B cell (primary cell): ENCODE measurements around the gene SLC13A4. TPM values are rescaled to one million over a fixed set of nuclear protein-coding genes. Genes with fewer than 3 reads are reported as not detected.

Source experiments
- ATAC-seq: fragments of 200-7000 bp; cut with Tn5 transposase; one replicate; pipeline ENCODE4 v1.10.0; 2021; ENCODE audit warnings: low read depth, mild to moderate bottlenecking, moderate number of reproducible peaks, moderate library complexity
- CTCF ChIA-PET: fragments of 350-600 bp; sonication (Branson Sonifier 250); formaldehyde crosslinking; loops from one replicate; lab custom pipeline; 2021; ENCODE audit warnings: antibody characterized with exemption, inconsistent platforms; lab: Charles Lee
- POLR2A ChIA-PET: fragments of 350-600 bp; sonication (Branson Sonifier 250); formaldehyde crosslinking; loops from one replicate; lab custom pipeline; 2021; ENCODE audit warnings: antibody characterized with exemption; lab: Charles Lee
- DNase-seq: peaks from one replicate; pipeline ENCODE4 v3.0.0; 2013
- H2AFZ ChIP-seq: 2 replicates; pipeline ENCODE4 v1.6.1; 2012; ENCODE audit warnings: mild to moderate bottlenecking, low read depth, low read length; ENCODE audit not compliant: insufficient read depth, poor library complexity, severe bottlenecking
- H3K27ac ChIP-seq, 2 donors: 1 replicate in 1 of 2; 2 replicates in 1 of 2; pipeline ENCODE4 v1.5.1; 2012 to 2013; ENCODE audit warnings: low read length in 2 of 2, mild to moderate bottlenecking in 2 of 2, moderate library complexity in 1 of 2
- H3K27me3 ChIP-seq, 4 experiments: fragments of 200-600 bp in 1 of 4; sonication (generic) in 1 of 4; replicated peaks in 1 of 4; 1 replicate in 2 of 4; 2 replicates in 2 of 4; pipeline versions ENCODE4 v1.6.1 to v1.7.0; 2013 to 2016; ENCODE audit warnings: low read length in 3 of 4, mild to moderate bottlenecking in 2 of 4, mixed read lengths in 1 of 4, moderate library complexity in 1 of 4; ENCODE audit not compliant: insufficient read depth in 4 of 4, control insufficient read depth in 3 of 4; ENCODE audit errors: control extremely low read depth in 1 of 4
- H3K36me3 ChIP-seq, 2 experiments: replicated peaks in 1 of 2; 1 replicate in 1 of 2; 2 replicates in 1 of 2; pipeline versions ENCODE4 v1.6.1 to v1.7.1; 2013; ENCODE audit warnings: low read length in 1 of 2; ENCODE audit not compliant: insufficient read depth in 2 of 2, control insufficient read depth in 1 of 2; ENCODE audit errors: control extremely low read depth in 1 of 2, extremely low read depth in 1 of 2
- H3K4me1 ChIP-seq, 2 donors: fragments of 200-600 bp in 1 of 2; sonication (generic) in 1 of 2; 1 replicate in 1 of 2; 2 replicates in 1 of 2; pipeline versions ENCODE4 v1.5.1 to v1.6.1; 2013 to 2017; ENCODE audit warnings: low read length in 2 of 2; ENCODE audit not compliant: control insufficient read depth in 2 of 2, insufficient read depth in 2 of 2
- H3K4me2 ChIP-seq: replicated peaks from 2 replicates; pipeline ENCODE3; 2012; ENCODE audit warnings: mild to moderate bottlenecking, low read depth, low read length; ENCODE audit not compliant: poor library complexity, severe bottlenecking
- H3K4me3 ChIP-seq, 5 experiments: fragments of 200-600 bp in 1 of 5; sonication (generic) in 1 of 5; 1 replicate in 3 of 5; 2 replicates in 2 of 5; pipeline versions ENCODE4 v1.5.1 to v1.7.0; 2011 to 2016; ENCODE audit warnings: low read length in 4 of 5, mild to moderate bottlenecking in 4 of 5, low read depth in 2 of 5, control low read depth in 1 of 5, moderate library complexity in 1 of 5; ENCODE audit not compliant: insufficient read depth in 1 of 5; ENCODE audit errors: control extremely low read depth in 1 of 5, extremely low read depth in 1 of 5
- H3K79me2 ChIP-seq: fragments of 200-600 bp; sonication (generic); one replicate; pipeline ENCODE4 v1.6.0; 2016; ENCODE audit warnings: low read length; ENCODE audit not compliant: control insufficient read depth, insufficient read depth
- H3K9ac ChIP-seq: fragments of 200-600 bp; sonication (generic); 2 replicates; pipeline ENCODE4 v1.6.1; 2017; ENCODE audit warnings: mild to moderate bottlenecking, low read length, moderate library complexity
- H3K9me3 ChIP-seq, 3 donors: one replicate each; pipeline versions ENCODE4 v1.6.1 to v1.7.1; 2013; ENCODE audit warnings: low read length in 2 of 3; ENCODE audit not compliant: control insufficient read depth in 2 of 3, insufficient read depth in 1 of 3; ENCODE audit errors: control extremely low read depth in 1 of 3
- H4K20me1 ChIP-seq: 2 replicates; pipeline ENCODE4 v1.6.0; 2012; ENCODE audit warnings: mild to moderate bottlenecking, low read length; ENCODE audit not compliant: insufficient read depth, control insufficient read depth, poor library complexity, severe bottlenecking
- H3K27ac Mint-ChIP-seq: one replicate; pipeline ENCODE4 v1.8.0; 2021; ENCODE audit warnings: mixed read lengths
- H3K27me3 Mint-ChIP-seq: one replicate; pipeline ENCODE4 v1.8.0; 2021; ENCODE audit warnings: mixed read lengths
- H3K4me1 Mint-ChIP-seq: one replicate; pipeline ENCODE4 v1.8.0; 2021; ENCODE audit warnings: mixed read lengths
- H3K4me3 Mint-ChIP-seq: one replicate; pipeline ENCODE4 v1.8.0; 2021; ENCODE audit warnings: mixed read lengths
- H3K9me3 Mint-ChIP-seq: one replicate; pipeline ENCODE4 v1.8.0; 2022; ENCODE audit warnings: mixed read lengths; ENCODE audit not compliant: insufficient read depth
- CTCF ChIP-seq: fragments of 200-600 bp; IDR thresholded peaks from one replicate; pipeline ENCODE4 v1.8.0; 2022; ENCODE audit warnings: antibody characterized with exemption, mild to moderate bottlenecking
- EZH2 ChIP-seq: IDR thresholded peaks from 2 replicates; pipeline ENCODE4 v1.6.1; 2012; ENCODE audit warnings: borderline replicate concordance, low read depth, mild to moderate bottlenecking, moderate library complexity, low read length; ENCODE audit not compliant: insufficient read depth, poor library complexity, severe bottlenecking
- WGBS: methylation state at CpG from one replicate; pipeline ENCODE4 v1.1.5; 2013; ENCODE audit warnings: missing lambda C conversion rate; ENCODE audit not compliant: insufficient coverage; 5-methylcytosine and 5-hydroxymethylcytosine counted together
- intact Hi-C: fragments of 100-400 bp; cut with micrococcal nuclease; formaldehyde crosslinking; loops from one replicate; pipeline ENCODE4 v1.10.0; 2022
- polyA plus RNA-seq: library from polyadenylated mRNA; depleted of rRNA; stranded (reverse); fragments of >200 nt; gene quantifications from 2 replicates; pipeline ENCODE4 v1.2.3, GENCODE V29; 2012
- total RNA-seq, 2 donors: library from RNA; stranded (reverse); fragments of 120-200 nt in 1 of 2; gene quantifications; 1 replicate in 1 of 2; 2 replicates in 1 of 2; pipeline versions ENCODE4 v1.2.3 to v1.2.4, GENCODE V29; 2013 to 2022

Gene SLC13A4
- total and polyA plus RNA-seq, 2 donors (not counting 1 experiment from before 2014, with no cell fraction given) = not detected

GRCh38 chr7:135763261-135763660 is 35.3 kb upstream of the SLC13A4 start:
- Histone ChIP-seq H3K4me3 (no peak overlapping the region), H3K4me2 (no peak overlapping the region), H3K9me3 (no peaks in the 10 kb centered on the region), H3K9ac (no peak overlapping the region), H3K27ac (no peak overlapping the region), H3K4me1 (no peaks in the 10 kb centered on the region), H3K27me3 (peaks cover 0 to 13% (median 1%) of the 10 kb centered on the region in 4 experiments), H3K79me2 (no peaks in the 10 kb centered on the region), H3K36me3 (no peaks in the 10 kb centered on the region), H2AFZ (no peak overlapping the region), H4K20me1 (no peaks in the 10 kb centered on the region)
- no peaks in the 10 kb centered on the region for H3K4me1 Mint-ChIP-seq
- ChIA-PET POLR2A (no interaction called here), CTCF (no interaction called here)
- H3K27ac Mint-ChIP-seq = no peak overlapping the region
- intact Hi-C loops = no loop called here
- H3K4me3 Mint-ChIP-seq = no peak overlapping the region
- no peaks in the 10 kb centered on the region for H3K9me3 Mint-ChIP-seq
- no CpG with 5 or more reads among the region's 2 CpGs for WGBS
- no peak for DNase-seq
- TF ChIP-seq EZH2 = no peak
- TF ChIP-seq CTCF = no peak
- peaks cover 43% of the 10 kb centered on the region for H3K27me3 Mint-ChIP-seq
- ATAC-seq = no peak

- no peaks in the 10 kb centered on the region for H3K4me1 ChIP-seq
- no peak for ATAC-seq
- H3K4me2 ChIP-seq = no peak overlapping the region
- H3K27me3 ChIP-seq = peaks cover 0 to 11% (median under 1%) of the 10 kb centered on the region in 4 experiments
- H3K36me3 ChIP-seq = no peaks in the 10 kb centered on the region
- peaks cover 0 to 4% (median 0%) of the 10 kb centered on the region in 3 donors for H3K9me3 ChIP-seq
- DNase-seq = no peak
- 82% methylated on average over 5 of the region's 10 CpGs for WGBS
- ChIA-PET CTCF (no interaction called here), POLR2A (no interaction called here)
- no peak for TF ChIP-seq CTCF
- no peak for TF ChIP-seq EZH2
- no peaks in the 10 kb centered on the region for H4K20me1 ChIP-seq
- peaks cover 40% of the 10 kb centered on the region for H3K27me3 Mint-ChIP-seq
- H3K79me2 ChIP-seq = no peaks in the 10 kb centered on the region
- no peak overlapping the region for H3K4me3 ChIP-seq
- H3K9me3 Mint-ChIP-seq = peaks cover 6% of the 10 kb centered on the region
- no peaks in the 10 kb centered on the region for H3K4me1 Mint-ChIP-seq
- no peak overlapping the region for H3K4me3 Mint-ChIP-seq
- no peak overlapping the region for H3K27ac ChIP-seq
- intact Hi-C loops = no loop called here
- H3K27ac Mint-ChIP-seq = no peak overlapping the region
- H3K9ac ChIP-seq = no peak overlapping the region
- no peak overlapping the region for H2AFZ ChIP-seq
Observed at GRCh38 chr7:135761751-135762488, 33.9 kb upstream of the SLC13A4 start.
